GM19025 (cell line): Measurements from ENCODE around the gene TUBB2A.
"Not testable (repeated sequence)": the region's sequence is repeated elsewhere in the genome, so short reads cannot be mapped to it uniquely, and the experiment has no call there.

Experiments used
- ATAC-seq: cut with Tn5 transposase; IDR thresholded peaks from one replicate; pipeline ENCODE4 v1.9.1; 2021; ENCODE audit warnings: mild to moderate bottlenecking, low read depth, moderate library complexity; ENCODE audit not compliant: unreplicated experiment

The TUBB2A gene

GRCh38 chr6:3159805-3160781 is 2.7 kb upstream of the TUBB2A start:
- no peak for ATAC-seq

GRCh38 chr6:3156184-3157130 is 887 bp downstream of the TUBB2A start:
- ATAC-seq: not testable (repeated sequence)

- ATAC-seq: not testable (repeated sequence)
Measured at GRCh38 chr6:3155416-3155815, 1.9 kb downstream of the TUBB2A start.

- ATAC-seq: no peak
Measured at GRCh38 chr6:3152689-3153088, 4.7 kb downstream of the TUBB2A start.

GRCh38 chr6:3151691-3152090 is 5.7 kb downstream of the TUBB2A start:
- no peak for ATAC-seq

- ATAC-seq: no peak
Measured at GRCh38 chr6:3147914-3148757, 9.2 kb downstream of the TUBB2A start.

GRCh38 chr6:3144571-3144970 is 12.8 kb downstream of the TUBB2A start:
- no peak for ATAC-seq

- no peak for ATAC-seq
Measured at GRCh38 chr6:3143158-3143557, 14.2 kb downstream of the TUBB2A start.

- ATAC-seq: no peak
Measured at GRCh38 chr6:3142536-3142935, 14.8 kb downstream of the TUBB2A start.

GRCh38 chr6:3140201-3140600 is 17.1 kb downstream of the TUBB2A start:
- ATAC-seq: no peak

GRCh38 chr6:3139090-3139903 is 18.0 kb downstream of the TUBB2A start:
- ATAC-seq: no peak

GRCh38 chr6:3138341-3138740 is 19.0 kb downstream of the TUBB2A start:
- no peak for ATAC-seq

GRCh38 chr6:3137873-3138272 is 19.5 kb downstream of the TUBB2A start:
- not testable (repeated sequence) for ATAC-seq

GRCh38 chr6:3137057-3137777 is 20.1 kb downstream of the TUBB2A start:
- no peak for ATAC-seq

GRCh38 chr6:3136292-3137011 is 20.9 kb downstream of the TUBB2A start:
- no peak for ATAC-seq

GRCh38 chr6:3135668-3136291 is 21.6 kb downstream of the TUBB2A start:
- no peak for ATAC-seq

- no peak for ATAC-seq
Measured at GRCh38 chr6:3133515-3133914, 23.8 kb downstream of the TUBB2A start.

GRCh38 chr6:3131695-3132094 is 25.6 kb downstream of the TUBB2A start:
- ATAC-seq: no peak
